NOMO-1 treated with dmso at 0.1 percent for 144 hours (cell line): ENCODE data around the gene FBXL4.

Experiments used
- DNase-seq: peaks from one replicate; lab custom pipeline; 2025; ENCODE audit not compliant: unreplicated experiment; lab: John Stamatoyannopoulos, UW

FBXL4 gene

DNA sequence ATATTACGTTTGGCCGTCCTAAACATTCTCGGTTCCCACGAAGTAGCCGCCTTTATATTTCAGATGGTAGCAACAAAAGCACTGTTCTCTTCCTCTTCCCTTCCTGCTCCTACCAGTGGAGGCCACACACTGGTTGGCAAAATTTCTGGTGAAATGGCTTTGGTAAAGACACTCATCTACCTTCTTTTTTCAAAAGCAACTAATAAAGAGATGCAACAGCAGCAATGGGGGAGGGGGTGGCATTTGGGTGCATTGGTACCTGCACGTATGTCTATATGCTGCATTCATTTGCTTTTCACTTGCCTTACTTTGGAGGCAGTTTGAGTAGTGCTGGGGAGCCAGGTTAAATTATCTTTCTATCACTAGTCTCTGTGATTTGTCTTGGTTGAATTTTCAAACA, 107.4 kb downstream of the FBXL4 start:
- no peak for DNase-seq

DNA sequence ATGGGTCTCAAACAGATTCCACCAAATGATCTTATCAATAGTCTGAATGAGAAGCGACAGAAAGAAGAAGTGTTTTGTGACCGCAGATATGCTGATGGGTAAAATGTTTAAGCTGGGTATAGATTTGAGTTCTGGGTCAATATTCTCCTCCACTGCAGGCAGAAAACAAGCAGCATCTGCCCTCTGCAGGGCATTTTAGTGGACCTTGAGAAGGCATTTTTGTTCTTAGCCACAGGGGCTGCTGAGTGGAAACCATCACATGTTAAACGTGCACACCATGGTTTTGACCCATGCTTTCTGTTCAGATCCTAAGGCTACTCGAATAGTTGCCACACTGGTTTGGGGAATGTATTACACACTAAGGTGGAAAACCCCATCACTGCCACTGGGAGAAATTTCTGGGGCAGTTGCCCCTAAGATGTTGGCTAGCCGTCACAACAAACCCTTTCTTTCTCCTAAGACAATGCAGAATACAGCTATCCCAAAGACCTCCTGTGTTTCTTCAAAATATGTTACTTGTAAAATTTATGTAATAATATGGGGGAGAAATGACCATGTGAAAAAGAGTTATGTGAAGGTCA, 107.9 kb downstream of the FBXL4 start:
- DNase-seq = no peak

DNA sequence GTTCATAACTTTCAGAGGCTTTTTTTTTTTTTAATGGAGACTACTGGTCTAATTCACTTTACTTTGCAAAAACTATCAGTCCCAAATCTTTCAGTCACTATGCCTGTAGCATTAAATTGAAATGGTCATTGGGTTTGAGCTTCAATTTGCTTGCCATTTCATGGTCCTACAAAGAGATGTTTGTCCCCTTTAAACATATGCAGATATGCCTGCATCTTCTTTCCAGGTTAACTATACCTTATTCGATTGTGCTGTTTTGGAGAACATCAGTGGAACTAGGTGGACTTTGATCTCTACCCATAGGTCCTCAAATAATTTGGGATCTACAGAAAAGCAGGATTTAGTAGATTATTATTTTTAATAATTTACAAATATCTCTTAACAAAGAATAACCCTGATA, 108.8 kb downstream of the FBXL4 start:
- DNase-seq = no peak

DNA sequence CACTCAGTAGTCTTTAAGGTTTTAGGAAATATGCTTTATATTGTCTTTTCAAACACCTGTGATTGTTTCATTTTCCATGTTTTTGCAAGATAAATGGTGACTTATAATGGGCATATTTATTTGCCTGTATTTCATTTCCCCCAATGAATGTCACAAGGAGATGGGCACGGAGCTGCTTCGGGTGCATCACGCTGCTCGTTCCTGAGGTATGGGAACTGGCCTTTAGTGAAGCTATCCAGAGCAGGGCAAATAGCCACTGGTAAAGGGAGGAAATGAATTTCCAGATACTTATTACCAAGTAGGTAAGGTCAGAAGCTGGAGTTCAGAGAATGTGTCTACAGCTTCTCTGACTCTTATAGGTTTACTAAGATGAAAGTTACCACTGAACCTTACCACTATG, 109.7 kb downstream of the FBXL4 start:
- DNase-seq = no peak

DNA sequence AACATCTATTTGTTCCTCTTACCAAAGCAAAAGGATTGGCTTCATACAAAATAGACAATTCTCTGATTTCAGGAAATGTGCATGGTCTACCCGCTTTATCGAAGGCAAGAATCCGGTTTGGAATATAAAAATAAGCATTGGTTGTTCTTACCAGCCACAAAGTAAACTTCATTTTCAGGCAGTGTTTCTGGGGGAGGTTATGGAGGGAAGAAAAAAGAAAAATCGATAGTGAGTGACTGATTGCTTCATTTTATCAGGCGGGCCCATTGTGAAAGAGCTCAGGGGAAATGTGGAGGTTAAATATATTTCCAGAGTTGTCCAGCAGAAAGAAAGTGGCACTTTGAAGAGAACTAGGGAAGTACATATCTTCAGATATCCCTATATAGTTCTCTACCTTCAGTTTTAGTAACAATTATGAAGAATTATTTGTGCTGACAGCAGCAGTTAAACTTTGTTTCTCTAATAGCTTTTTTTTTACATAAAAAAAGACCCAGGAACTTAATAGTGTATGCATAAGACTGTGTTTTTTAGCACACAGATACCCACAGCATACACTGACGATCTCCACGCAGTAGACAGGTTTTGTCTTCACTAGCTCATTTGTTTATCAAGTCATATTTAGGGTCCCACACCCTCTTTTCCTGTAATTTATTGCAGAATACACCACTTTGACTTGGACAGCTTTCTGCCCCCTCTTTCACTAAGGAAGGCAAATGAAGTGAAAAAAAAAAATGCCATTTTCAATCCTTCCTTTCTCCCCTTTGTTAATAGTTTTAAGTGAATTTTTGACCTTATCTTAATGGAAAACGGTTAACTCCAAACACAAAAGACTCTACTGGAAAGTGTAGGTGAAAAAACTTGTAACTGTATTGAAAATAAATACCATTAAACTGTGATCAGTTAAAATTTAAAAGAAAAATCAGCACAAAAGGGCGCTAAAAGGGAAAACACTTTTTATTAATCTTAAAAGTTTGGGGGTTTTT, 110.5 kb downstream of the FBXL4 start:
- no peak for DNase-seq

DNA sequence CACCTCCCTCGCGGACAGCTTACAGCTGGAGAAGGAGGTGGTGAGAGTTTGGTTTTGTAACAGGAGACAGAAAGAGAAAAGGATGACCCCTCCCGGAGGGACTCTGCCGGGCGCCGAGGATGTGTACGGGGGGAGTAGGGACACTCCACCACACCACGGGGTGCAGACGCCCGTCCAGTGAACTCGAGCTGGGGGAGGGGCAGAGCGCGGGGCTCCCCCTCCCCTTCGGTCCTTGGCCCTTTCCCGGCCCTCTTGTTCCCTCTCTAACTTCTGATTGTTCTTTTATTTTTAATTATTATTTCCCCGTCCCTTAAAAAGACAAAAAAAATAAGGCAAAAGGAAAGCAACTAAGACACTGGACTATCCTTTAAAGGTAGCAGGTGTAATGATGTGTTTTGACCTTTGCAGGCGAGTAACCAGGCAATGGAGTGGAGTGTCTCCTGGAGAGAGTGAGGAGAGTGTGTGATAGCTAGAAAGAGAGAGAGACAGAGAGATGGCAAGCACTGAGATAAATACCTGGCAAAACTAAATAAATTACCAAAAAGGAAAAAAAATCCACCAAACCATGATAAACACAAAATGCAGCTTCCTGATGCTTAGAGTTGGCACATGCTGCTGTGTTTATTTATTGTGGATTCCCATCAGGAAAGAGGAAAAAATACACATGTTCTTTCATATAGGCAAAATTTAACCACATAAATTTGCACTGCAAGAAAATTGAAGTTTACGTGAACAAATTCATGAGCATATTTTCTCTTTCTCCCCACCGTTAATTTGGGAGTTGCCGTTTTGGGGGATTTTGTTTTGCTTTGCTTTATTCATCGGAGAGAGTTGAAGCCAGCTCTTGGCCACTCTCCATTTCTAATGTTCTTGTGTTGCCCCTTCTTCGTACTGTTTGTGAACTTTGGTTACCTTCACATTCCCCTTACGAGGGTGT, 111.5 kb downstream of the FBXL4 start:
- DNase-seq = no peak

DNA sequence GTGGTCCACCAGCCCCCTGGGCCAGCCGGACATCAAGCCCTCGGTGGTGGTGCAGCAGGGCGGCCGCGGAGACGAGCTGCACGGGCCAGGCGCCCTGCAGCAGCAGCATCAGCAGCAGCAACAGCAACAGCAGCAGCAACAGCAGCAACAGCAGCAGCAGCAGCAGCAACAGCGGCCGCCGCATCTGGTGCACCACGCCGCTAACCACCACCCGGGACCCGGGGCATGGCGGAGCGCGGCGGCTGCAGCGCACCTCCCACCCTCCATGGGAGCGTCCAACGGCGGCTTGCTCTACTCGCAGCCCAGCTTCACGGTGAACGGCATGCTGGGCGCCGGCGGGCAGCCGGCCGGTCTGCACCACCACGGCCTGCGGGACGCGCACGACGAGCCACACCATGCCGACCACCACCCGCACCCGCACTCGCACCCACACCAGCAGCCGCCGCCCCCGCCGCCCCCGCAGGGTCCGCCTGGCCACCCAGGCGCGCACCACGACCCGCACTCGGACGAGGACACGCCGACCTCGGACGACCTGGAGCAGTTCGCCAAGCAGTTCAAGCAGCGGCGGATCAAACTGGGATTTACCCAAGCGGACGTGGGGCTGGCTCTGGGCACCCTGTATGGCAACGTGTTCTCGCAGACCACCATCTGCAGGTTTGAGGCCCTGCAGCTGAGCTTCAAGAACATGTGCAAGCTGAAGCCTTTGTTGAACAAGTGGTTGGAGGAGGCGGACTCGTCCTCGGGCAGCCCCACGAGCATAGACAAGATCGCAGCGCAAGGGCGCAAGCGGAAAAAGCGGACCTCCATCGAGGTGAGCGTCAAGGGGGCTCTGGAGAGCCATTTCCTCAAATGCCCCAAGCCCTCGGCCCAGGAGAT, 112.4 kb downstream of the FBXL4 start:
- DNase-seq = no peak

DNA sequence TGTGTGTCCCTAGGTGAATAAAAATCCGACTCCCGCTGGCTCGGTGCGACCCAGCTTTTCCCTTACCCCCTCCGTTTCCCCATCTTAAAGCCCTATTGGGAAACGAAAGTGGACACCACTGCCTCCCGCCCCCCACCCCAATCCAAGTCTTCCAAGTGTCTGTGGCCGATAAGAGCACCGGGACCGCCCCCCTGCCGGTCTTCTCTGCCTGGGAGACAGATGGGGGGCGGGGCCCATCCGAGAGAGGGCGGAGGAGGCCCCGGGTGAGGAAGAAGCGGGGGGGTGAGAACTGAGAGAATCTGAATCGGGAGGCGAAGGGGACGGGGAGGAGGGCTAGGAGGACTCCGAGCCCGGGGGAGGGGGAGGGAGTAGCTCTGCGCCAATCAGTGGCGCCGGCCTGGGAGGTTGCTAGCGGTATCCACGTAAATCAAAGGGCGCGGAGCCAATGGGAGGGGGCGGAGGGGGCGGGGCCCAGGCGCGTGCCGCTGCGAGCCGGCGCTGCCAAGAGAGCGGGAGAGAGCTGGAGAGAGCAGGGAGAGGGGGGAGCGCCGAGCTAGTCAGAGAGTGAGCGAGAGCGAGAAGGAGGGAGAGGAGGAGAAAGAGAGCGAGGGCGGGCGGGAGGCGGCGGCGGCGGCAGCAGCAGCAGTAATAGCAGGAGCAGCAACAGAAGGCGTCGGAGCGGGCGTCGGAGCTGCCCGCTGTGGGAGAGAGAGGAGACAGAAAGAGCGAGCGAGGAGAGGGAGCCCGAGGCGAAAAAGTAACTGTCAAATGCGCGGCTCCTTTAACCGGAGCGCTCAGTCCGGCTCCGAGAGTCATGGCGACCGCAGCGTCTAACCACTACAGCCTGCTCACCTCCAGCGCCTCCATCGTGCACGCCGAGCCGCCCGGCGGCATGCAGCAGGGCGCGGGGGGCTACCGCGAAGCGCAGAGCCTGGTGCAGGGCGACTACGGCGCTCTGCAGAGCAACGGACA, 113.4 kb downstream of the FBXL4 start, which contains the start of gene POU3F2:
TSS of gene POU3F2 (plus strand) at position 515 of the 972 bp plus-strand sequence. CDS start at position 815, 300 bp downstream.
- DNase-seq = peak; percentile 7

DNA sequence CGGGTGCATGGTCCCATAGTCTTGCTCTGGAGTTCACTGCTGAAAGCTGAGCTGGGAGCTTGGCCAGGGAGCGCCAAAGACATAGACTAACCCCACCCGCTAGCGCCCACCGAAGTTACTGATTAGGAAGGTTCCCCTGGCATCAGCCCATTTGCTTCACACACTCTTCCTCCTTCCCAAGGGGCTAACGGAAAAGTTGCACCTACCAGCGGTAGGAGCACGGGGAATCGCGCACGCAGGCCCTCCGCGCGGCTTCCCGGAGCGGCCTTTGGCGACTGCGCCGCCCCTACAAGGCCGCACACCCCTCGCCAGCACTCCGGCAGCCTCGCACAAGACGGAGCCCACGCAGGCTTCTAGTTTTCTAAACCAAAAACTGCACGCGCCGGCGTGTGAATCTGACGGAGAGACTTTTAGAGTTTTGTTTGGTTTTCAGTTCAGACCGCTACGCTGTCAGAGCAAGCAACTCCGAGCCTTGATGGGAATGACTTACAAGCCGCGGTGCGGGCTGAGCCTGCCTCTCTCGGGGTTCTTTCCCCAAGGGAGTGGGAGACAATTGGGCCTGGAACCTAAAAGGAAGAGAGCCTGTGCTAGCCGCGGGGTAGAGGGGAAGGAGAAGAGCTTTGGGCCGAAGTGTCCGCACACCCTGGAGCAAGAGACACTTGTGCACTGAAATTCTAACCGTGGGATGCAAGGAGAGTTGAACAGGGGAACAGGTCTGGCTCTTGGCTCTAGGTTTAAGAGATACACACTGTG, 114.3 kb downstream of the FBXL4 start:
- DNase-seq = no peak

DNA sequence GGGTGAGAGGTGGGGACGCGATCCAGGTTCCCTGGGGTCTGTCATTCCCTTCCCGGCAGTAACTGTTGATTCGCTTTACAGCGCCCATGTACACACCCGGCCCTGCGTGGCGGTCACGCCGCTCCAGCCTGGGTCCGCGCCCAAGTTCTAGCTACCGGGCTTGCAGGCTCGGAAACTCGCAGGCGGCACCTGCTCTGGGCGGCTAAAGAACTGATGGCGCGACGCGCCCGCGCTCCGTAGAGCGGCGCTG, 114.8 kb downstream of the FBXL4 start:
- no peak for DNase-seq

DNA sequence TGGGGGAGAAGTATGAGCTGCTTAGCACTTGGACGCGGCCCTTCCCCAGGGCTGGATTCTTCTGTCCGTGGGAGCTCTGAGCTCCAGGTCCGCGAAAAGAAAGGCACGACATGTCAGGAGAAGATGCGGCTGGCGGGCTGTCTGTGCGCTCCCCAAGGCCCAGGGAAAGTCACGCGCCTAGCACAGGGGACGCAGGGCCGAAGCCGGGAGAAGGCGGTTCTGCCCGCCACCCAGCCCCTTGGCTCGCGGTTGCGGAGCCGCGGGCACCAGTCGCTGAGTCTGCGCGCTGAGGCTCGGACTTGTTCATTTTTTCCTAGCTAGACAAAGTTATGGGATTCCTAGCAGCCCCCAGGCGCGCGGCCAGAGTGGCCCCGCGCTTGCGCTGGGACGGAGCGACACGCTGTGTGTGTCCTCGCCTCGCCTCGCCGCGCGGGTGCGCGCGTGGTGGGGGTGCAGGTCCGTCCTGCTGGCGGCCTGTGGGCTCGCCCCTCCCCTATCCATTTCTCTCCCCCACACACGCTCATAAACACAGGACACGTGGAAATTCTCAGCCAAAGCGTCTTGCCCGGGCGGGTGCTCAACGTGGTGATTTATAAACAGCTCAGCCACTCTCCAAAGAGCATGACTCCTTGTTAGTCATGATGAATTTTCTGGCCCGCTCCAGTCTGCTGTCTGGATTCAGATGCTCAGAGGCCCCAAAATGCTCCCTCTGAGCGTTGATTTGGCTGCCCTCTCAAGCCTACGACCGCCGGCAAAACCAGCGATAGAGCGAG, 115.3 kb downstream of the FBXL4 start:
- no peak for DNase-seq

DNA sequence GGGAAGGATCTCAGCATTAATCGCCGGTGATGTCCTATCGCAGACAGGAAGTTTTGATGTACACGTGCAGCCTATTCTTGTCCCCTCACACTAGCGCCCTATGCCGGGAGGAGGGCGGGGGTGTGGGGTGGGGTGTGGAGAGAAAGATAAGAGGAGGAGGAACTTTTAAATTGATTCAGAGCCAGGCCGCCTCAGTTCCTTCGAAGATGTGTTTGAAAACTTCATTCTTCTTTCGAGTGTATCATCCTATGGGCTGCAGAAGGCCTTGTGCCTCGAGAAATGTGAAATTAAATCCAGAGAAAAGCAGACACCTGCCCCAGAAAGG, 115.8 kb downstream of the FBXL4 start:
- DNase-seq = no peak

DNA sequence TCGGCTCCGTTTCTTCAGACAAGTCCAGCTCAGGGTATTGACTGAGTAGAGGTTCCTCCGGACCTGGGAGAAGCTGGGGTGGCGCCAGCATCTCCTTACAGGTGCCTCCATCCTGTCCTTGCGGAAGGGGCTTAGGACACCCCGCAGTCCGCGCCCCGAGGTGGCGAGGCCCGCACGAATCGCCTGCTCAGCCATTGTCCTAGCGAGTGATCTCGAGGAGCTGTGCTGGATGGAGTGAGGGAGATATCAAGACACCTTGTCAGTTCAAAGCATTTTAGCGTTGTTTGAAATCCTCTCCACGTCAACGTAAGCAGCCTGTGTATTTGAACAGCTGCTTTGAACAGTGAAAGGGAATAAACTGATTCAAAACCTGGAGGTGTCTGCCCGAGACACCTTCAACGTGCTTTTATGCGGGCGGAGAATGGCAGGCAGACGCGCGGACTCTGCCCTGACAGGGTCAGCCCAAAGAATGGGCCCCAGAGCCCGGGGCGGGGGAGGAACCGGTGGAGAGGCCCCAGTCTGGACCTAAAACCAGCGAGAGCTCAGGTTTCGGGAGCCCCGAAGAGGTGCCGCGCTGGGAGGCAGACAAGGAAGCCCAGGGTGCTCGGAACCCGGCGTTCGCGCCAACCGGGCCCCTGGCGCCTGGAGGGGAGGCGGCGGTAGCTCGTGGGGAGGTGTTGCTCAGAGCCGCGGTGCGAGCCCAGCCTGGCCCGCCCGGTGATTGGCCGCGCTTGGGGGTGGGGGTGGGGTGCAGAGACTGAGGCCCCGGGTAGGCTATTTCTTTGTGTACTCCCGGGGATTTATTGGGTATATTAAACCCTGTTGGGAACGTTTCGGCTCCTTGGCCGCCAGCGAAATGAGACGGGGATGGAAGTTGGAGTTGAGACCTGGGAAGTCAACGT, 116.4 kb downstream of the FBXL4 start:
- no peak for DNase-seq

DNA sequence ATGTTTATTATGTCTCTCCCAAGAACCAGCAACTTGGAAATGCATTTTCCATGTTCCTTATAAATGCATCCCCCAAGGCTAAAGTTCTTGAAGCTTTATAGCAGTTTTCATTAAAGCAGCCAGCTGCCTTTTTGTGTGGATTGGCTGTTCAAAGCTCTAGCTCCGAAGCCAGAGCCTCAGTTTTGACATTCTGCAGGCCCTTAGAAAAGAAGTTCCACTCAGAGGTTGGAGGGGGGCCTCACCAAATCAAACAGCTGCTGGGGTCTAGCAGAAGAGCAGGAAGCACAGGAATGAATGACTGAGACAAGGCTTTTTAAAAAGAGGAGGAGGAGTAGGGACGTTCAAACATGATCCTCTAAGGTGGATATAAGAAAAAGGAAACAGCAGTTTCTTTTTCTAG, 117.6 kb downstream of the FBXL4 start:
- no peak for DNase-seq

DNA sequence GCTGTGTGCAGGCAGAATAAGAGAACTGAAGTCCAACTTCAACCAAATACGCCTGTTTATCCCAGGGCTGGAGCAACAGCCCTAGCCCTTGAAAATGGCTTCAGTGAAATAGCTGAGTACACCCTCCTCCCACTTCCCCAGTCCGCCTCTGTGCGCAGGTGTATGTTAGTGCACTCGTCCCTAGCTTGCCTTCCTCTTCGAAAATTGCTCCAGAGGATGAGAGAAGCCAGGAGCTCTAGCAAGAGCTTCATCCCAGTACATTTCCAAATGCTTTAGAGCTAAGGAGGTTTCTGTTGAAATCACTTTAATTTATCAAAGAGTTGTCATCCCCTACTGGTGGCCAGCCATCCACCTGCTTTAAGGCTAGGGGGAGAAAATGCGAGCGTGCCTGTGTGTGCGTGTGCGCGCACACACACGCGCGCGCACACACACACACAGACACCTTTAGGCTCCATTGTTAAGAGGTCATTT, 118.8 kb downstream of the FBXL4 start:
- no peak for DNase-seq

DNA sequence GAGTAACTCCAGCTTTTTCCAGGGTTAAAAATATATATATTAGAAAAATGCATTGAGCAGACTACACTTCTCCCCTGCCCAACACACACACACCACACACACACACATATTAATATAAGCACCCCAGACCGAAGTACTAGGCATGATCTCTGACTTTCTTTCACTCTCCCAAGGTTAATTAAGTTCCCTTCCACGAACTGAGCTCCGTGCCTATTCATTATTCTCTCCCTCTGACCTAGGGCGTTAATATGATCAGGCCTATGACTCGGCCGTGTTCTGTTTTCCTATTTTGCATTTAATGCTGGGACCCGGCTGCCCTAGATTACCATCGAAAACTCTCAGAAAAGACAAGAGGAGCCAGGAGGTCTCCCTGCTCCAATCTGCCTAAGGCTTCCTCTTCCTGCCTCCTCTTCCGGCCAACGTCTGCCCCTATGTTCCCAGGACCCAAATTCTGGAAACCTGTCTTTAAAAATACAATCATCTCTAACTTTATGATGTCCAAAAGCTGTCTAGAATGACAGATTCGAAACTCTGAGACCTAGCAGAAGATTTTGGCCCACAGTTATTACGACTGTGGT, 119.4 kb downstream of the FBXL4 start:
- no peak for DNase-seq
